ENCODE results near the gene FBXO31.

The FBXO31 gene

DNA sequence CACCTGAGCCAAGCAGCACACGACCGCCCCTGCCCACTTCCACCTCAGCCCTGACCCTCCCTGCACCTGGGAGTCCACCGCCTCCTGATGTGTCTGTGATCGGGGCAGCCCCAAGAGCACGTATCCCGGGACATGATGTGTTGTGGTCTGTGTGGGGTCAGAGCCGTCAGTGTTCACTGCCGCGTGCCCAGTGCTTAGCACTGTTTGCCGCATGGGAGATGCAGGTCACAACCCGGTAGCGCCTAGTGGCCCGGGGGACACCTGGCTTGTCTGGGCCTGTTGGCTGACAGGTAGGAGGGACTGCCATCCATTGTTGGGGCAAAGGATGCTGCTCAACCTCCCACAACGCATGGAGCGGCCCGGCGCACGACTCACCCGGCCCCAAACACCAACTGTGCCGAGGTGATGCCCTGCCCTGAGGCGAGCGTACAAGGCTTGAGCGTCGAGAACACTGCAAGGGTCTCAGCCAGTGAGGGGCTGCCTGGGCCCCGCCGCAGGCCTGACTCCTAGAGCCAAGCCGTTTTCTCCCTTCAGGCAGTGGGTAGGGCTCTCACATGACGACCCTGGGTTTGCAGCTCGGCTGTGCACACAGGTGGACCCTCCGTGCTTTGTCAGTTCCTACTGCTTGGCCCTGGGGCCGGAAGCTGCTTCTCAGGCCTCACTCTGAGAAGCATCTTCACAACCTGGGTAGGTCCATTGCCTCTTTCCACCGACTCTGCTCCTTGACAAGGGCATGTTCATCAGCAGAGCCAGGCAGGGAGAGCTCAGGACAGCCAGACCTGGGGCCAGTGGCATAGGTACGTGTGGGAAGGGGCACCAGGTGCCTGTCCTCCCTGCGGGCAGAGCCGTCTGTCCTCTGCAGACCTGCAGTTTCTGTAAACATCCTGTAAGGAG is 60.5 kb downstream of the FBXO31 start:
- H3K79me2 ChIP-seq (ENCODE audit: insufficient read depth, low read length): peaks cover 8% of the 10 kb centered on the region; the same call in 1 of the 2 replicates
- H2AFZ ChIP-seq (ENCODE audit: low read length): no peak overlapping the region
- no peaks in the 10 kb centered on the region for H3K9me2 ChIP-seq (ENCODE audit: low read depth, low read length)
- no peaks in the 10 kb centered on the region for H4K20me1 ChIP-seq (ENCODE audit: insufficient read depth, low read length)
- H3K27ac ChIP-seq (ENCODE audit: low read depth, low read length, poor library complexity, severe bottlenecking): no peak overlapping the region
- no peaks in the 10 kb centered on the region for H3F3A ChIP-seq (ENCODE audit: insufficient read depth, low read length)
- no peak overlapping the region for H3K4me3 ChIP-seq (ENCODE audit: low read depth, low read length, poor library complexity, severe bottlenecking)
- no peaks in the 10 kb centered on the region for H3K9me3 ChIP-seq (ENCODE audit: low read length)
- TF ChIP-seq EZH2 (IDR thresholded peaks at IDR 0.05; ENCODE audit: borderline replicate concordance, low read length) (no peak), CTCF (IDR thresholded peaks at IDR 0.05; ENCODE audit: low read length) (no peak)
- H3K9ac ChIP-seq (ENCODE audit: low read length): no peak overlapping the region
- H3K4me1 ChIP-seq (ENCODE audit: insufficient read depth, low read length, severe bottlenecking): peaks cover 11% of the 10 kb centered on the region
- H3K4me2 ChIP-seq (ENCODE audit: low read length): no peak overlapping the region
- H3K36me3 ChIP-seq (ENCODE audit: insufficient read depth, low read length): peaks cover 5% of the 10 kb centered on the region; the same call in 1 of the 2 replicates
- H3K27me3 ChIP-seq (ENCODE audit: insufficient read depth, low read length): no peaks in the 10 kb centered on the region

- Histone ChIP-seq H3K4me1 (ENCODE audit: insufficient read depth, low read length, severe bottlenecking) (peaks cover 14% of the 10 kb centered on the region), H3K79me2 (ENCODE audit: insufficient read depth, low read length) (peaks cover 12% of the 10 kb centered on the region), H3K4me3 (ENCODE audit: low read depth, low read length, poor library complexity, severe bottlenecking) (no peak overlapping the region), H3K36me3 (ENCODE audit: insufficient read depth, low read length) (peaks cover 5% of the 10 kb centered on the region; the same call in 1 of the 2 replicates), H3K9me3 (ENCODE audit: low read length) (no peaks in the 10 kb centered on the region), H3F3A (ENCODE audit: insufficient read depth, low read length) (no peaks in the 10 kb centered on the region), H4K20me1 (ENCODE audit: insufficient read depth, low read length) (no peaks in the 10 kb centered on the region), H3K9ac (ENCODE audit: low read length) (no peak overlapping the region), H2AFZ (ENCODE audit: low read length) (no peak overlapping the region), H3K27ac (ENCODE audit: low read depth, low read length, poor library complexity, severe bottlenecking) (no peak overlapping the region), H3K4me2 (ENCODE audit: low read length) (no peak overlapping the region), H3K27me3 (ENCODE audit: insufficient read depth, low read length) (no peaks in the 10 kb centered on the region), H3K9me2 (ENCODE audit: low read depth, low read length) (no peaks in the 10 kb centered on the region)
- TF ChIP-seq CTCF (IDR thresholded peaks at IDR 0.05; ENCODE audit: low read length): no peak
- no peak for TF ChIP-seq EZH2 (IDR thresholded peaks at IDR 0.05; ENCODE audit: borderline replicate concordance, low read length)
These were observed 61.2 kb downstream of the FBXO31 start for GRCh38 chr16:87322360-87322759.

DNA sequence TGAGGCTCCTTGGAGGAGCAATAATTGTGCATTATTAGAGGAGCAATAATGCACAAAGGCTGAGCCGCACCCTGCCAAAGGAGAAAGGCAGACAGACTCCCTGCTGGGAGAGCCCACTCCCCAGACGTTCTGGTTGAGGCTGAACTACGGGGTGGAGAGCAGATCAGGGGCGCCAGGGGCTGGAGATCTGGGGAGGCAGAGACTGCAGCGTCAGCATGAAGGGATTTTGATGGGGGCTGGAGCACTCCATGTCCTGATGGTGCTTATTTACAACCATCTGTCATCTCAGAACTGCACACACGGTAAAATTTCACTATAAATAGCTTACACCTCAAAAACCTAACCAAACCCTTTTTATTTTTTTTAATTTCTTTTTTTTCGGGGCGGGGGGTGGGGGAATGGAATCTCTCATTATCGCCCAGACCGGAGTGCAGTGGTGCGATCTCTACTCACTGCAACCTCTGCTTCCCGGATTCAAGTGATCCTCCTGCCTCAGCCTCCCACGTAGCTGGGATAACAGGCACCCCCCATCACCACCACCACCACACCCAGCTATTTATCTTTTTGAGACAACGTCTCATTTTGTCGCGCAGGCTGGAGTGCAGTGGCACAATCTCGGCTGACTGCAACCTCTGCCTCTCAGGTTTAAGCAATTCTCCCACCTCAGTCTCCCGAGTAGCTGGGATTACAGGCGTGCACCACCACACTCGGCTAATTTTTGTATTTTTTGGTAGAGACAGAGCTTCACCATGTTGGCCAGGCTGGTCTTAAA is 62.1 kb downstream of the FBXO31 start:
- H3K9ac ChIP-seq (ENCODE audit: low read length): no peak overlapping the region
- no peaks in the 10 kb centered on the region for H3K9me2 ChIP-seq (ENCODE audit: low read depth, low read length)

More for the DNA sequence above, 62.1 kb downstream of the FBXO31 start:
- H3K27me3 ChIP-seq (ENCODE audit: insufficient read depth, low read length): no peaks in the 10 kb centered on the region
- TF ChIP-seq EZH2 (IDR thresholded peaks at IDR 0.05; ENCODE audit: borderline replicate concordance, low read length) (no peak), CTCF (IDR thresholded peaks at IDR 0.05; ENCODE audit: low read length) (no peak)
- H3K4me1 ChIP-seq (ENCODE audit: insufficient read depth, low read length, severe bottlenecking): peaks cover 15% of the 10 kb centered on the region
- H3K79me2 ChIP-seq (ENCODE audit: insufficient read depth, low read length): peaks cover 12% of the 10 kb centered on the region
- H3K36me3 ChIP-seq (ENCODE audit: insufficient read depth, low read length): peaks cover 5% of the 10 kb centered on the region; the same call in 1 of the 2 replicates
- H3K4me3 ChIP-seq (ENCODE audit: low read depth, low read length, poor library complexity, severe bottlenecking): no peak overlapping the region
- no peak overlapping the region for H3K4me2 ChIP-seq (ENCODE audit: low read length)
- no peak overlapping the region for H3K27ac ChIP-seq (ENCODE audit: low read depth, low read length, poor library complexity, severe bottlenecking)
- no peaks in the 10 kb centered on the region for H3K9me3 ChIP-seq (ENCODE audit: low read length)
- H4K20me1 ChIP-seq (ENCODE audit: insufficient read depth, low read length): no peaks in the 10 kb centered on the region
- no peaks in the 10 kb centered on the region for H3F3A ChIP-seq (ENCODE audit: insufficient read depth, low read length)
- H2AFZ ChIP-seq (ENCODE audit: low read length): no peak overlapping the region
